Stimulated activated effector memory CD8-positive, alpha-beta T cell treated with anti-CD3 and anti-CD28 coated beads, Interleukin-12 subunit alpha, Interleukin-12 subunit beta, amount 100 ng/mL, for 72 hours (primary cell): ENCODE measurements around the gene MAP4K4.

Experiments used
- ATAC-seq: fragments of 150-1000 bp; cut with Tn5 transposase; 2 replicates; pipeline ENCODE4 v1.10.0; 2021
- DNase-seq, 2 donors: peaks; one replicate each; pipeline ENCODE4 v3.0.0; 2021 to 2022; ENCODE audit warnings: low spot score in 2 of 2
- H3K27ac Mint-ChIP-seq: one replicate; pipeline ENCODE4 v1.8.0; 2022; ENCODE audit warnings: mild to moderate bottlenecking, mixed read lengths
- H3K36me3 Mint-ChIP-seq: one replicate; pipeline ENCODE4 v1.8.0; 2022; ENCODE audit warnings: mild to moderate bottlenecking, mixed read lengths
- H3K4me1 Mint-ChIP-seq: one replicate; pipeline ENCODE4 v1.8.0; 2022; ENCODE audit warnings: mixed read lengths
- H3K4me3 Mint-ChIP-seq: one replicate; pipeline ENCODE4 v1.8.0; 2022; ENCODE audit warnings: mild to moderate bottlenecking, mixed read lengths
- H3K9me3 Mint-ChIP-seq: one replicate; pipeline ENCODE4 v1.8.0; 2022; ENCODE audit warnings: mixed read lengths

The MAP4K4 gene

DNA sequence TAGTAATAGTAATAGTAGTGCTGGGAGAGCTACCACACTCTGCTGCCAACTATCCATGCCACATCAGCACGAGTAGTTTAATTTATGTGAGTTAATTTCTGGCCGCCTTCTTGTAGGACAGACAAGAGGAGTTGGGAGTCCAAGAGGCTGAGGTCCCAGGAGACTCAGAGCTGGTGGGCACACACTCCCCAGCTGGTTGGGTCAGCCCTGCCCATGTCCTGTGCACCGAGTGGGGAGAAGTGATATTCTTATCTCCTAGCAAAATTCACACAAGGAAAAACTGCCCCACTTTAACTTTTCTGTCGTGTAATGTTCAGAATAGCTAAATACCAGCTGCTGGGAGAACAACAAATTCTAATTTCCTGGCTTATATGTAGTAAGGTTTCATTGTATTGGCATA, 15.2 kb upstream of the MAP4K4 start:
- DNase-seq (no peak), ATAC-seq (no peak)

DNA sequence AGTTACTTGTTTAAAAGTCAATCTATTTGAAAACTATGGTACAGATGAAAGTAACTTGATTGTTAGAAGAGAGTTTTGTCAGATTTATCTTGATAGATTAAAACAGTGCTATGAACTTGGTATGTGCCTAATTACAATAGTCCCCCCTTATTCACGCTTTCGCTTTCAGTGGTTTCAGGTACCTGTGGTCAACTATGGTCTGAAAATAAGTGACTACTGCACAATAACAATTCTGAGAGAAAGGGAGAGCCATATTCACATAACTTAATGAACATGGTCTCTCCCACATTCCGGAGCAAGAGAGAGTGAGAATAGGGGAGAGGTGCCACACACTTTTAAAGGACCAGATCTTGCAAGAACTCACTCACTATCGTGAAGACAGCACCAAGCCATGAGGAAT, 13.2 kb upstream of the MAP4K4 start:
- Mint-ChIP-seq H3K4me1 (no peaks in the 10 kb centered on the region), H3K4me3 (no peak overlapping the region), H3K36me3 (no peaks in the 10 kb centered on the region), H3K9me3 (no peaks in the 10 kb centered on the region), H3K27ac (no peak overlapping the region)
- ATAC-seq (no peak), DNase-seq (no peak)

More for the DNA sequence above, 15.2 kb upstream of the MAP4K4 start:
- no peak overlapping the region for H3K4me3 Mint-ChIP-seq
- no peaks in the 10 kb centered on the region for H3K9me3 Mint-ChIP-seq
- no peak overlapping the region for H3K27ac Mint-ChIP-seq
- no peaks in the 10 kb centered on the region for H3K4me1 Mint-ChIP-seq
- no peaks in the 10 kb centered on the region for H3K36me3 Mint-ChIP-seq

DNA sequence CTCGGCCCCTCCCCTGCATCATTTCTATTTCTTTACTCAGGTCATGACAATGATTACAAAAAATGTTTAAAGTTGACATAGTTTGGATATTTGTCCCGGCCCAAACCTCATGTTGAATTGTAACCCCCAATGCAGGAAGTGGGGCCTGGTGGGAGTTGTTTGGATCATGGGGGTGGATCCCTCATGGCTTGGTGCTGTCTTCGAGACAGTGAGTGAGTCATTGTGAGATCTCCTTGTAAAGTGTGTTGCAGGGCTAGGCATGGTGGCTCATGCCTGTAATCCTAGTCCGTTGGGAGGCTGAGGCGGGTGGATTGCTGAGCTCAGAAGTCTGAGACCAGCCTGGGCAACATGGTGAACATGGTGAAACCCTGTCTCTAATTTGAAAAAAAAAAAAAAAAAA, 9.2 kb upstream of the MAP4K4 start:
- H3K4me3 Mint-ChIP-seq, result no peak overlapping the region
- H3K36me3 Mint-ChIP-seq, result no peaks in the 10 kb centered on the region
- no peak overlapping the region for H3K27ac Mint-ChIP-seq
- peaks cover 6% of the 10 kb centered on the region for H3K4me1 Mint-ChIP-seq
- H3K9me3 Mint-ChIP-seq, result no peaks in the 10 kb centered on the region
- no peak for ATAC-seq
- DNase-seq, result no peak

DNA sequence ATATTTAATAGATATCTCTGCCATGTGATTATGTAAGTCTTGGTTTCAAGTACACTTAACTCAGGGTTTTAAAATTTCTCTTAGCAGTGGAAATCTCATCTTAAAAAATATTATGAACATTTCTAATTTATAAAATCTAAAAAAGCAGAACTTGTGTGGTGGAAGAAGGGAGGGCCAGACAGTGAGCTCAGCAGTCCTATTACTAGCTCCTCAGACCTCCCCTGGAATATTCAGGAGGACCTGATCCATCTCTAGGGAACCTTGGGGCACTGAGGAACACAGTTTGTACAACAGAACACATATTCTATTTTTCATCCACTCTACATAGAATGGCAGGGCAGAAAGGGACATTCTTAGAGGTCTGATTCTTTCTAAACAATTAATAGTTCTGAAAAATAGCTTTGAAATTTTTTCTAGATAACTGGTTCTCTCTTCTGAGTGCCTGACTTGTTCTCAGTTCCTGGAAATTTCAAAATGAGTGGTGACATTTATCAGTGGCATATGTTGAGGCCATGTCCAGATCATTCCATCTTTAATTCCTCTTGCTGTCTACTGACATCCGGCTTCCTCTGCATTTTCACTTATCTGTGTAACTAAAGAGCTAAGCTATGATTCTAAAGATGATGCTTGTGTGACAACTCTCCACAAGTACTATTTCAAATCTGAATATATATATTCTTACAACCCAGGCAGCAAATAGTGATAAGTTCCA, 8.2 kb upstream of the MAP4K4 start:
- DNase-seq, result no peak

DNA sequence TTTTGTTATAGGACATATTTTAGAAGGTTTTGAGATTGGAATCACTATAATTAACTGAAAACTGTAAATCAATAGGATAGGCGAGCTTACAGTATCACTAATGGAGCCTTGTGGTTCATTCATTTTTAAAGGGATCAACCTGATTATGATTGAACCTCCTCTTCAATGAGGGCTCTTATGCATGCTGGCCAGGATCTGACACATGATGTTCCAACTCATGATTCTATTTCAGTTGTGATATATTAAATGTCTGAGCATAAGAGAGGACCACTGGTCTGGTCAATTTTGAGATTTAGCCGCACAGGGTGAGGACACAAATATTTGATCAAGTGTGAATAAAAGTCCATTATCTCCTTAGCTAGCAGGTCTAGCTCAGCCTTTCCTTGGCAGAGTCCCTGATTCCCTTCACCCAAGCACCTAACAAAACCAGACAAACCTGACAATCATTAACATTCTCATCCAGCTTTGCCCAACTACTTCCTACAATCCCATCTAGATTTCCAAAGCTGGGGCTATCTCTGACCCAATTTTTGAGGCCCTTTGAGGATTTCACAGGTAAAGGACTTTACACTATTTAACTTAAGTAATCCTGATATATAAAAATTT, 6.9 kb upstream of the MAP4K4 start:
- Mint-ChIP-seq H3K36me3 (no peaks in the 10 kb centered on the region), H3K4me1 (peaks cover 6% of the 10 kb centered on the region), H3K27ac (no peak overlapping the region), H3K4me3 (no peak overlapping the region), H3K9me3 (no peaks in the 10 kb centered on the region)
- no peak for ATAC-seq
- DNase-seq, result no peak

More for the DNA sequence above, 8.2 kb upstream of the MAP4K4 start:
- Mint-ChIP-seq H3K36me3 (no peaks in the 10 kb centered on the region), H3K4me3 (no peak overlapping the region), H3K9me3 (no peaks in the 10 kb centered on the region), H3K4me1 (peaks cover 6% of the 10 kb centered on the region), H3K27ac (no peak overlapping the region)
- no peak for ATAC-seq

DNA sequence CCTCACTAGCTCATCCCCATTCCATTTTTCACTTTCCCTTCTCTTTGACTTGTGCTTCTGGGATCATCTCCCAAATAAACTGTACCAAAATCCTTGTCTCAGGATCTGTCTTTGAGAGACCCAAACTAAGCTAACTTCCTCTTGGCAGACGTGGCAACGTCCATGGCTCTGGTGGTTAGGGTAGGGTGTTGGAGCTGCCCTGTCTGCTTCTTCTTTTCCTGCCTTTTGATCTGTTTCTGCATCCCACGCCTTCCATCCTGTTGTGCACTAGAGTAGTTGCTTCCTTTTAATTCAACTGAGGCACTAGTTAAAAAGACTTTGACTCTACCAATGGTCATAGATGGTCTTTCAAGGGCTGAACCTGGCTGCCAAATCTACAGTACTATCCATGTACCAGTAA, 5.5 kb upstream of the MAP4K4 start:
- DNase-seq, result no peak
- no peaks in the 10 kb centered on the region for H3K36me3 Mint-ChIP-seq
- H3K4me1 Mint-ChIP-seq, result peaks cover 6% of the 10 kb centered on the region
- ATAC-seq, result no peak
- no peak overlapping the region for H3K4me3 Mint-ChIP-seq
- no peaks in the 10 kb centered on the region for H3K9me3 Mint-ChIP-seq
- H3K27ac Mint-ChIP-seq, result no peak overlapping the region

DNA sequence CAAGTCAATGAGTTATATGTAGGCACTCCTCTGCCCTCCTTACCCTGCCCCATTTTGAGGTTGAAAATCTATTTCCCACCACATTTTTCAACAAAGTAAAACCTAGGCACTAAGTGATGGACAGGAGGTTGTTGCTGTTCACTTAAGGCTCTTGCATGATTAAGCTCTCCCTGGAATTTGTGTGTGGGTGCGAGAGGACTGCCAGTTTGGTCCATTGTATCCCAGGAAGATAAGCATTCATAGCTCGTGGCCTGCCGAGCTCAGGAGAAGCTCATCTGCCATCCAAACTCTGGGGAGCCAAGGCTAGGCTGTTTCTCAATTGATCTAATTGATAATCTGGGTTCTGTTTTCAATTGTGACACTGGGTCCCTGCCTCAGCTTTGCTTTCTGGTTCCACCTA, 4.7 kb upstream of the MAP4K4 start:
- Mint-ChIP-seq H3K36me3 (no peaks in the 10 kb centered on the region), H3K27ac (no peak overlapping the region)
- no peak for ATAC-seq

DNA sequence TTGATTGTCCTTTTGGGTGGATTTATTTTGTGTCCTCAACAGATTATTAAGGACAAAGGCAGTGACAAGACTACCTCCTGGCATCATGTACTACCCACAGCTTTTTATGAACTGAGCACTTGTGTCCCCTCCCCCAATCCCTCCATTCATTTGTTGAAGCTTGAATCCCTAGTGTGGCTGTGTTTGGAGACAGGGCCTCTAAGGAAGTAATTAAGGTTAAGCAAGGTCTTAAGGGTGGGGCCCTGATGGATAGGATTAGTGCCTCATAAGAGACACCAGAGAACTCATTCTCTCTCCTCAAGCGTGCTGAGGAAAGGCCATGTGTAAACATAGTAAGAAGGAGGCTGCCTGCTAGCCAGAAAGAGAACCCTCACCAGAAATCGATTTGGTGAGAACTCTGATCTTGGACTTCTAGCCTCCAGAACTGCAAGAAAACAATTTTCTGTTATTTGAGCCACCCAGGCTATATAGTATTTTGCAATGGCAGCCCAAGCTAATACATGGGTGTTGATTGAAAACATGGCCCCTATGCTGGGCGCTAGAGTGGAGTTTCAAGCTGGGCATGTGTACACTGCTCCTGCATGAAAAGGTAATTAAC, 3.4 kb upstream of the MAP4K4 start:
- ATAC-seq, result no peak
- Mint-ChIP-seq H3K4me3 (no peak overlapping the region), H3K4me1 (peaks cover 6% of the 10 kb centered on the region), H3K36me3 (no peaks in the 10 kb centered on the region), H3K27ac (no peak overlapping the region), H3K9me3 (no peaks in the 10 kb centered on the region)
- no peak for DNase-seq

More for the DNA sequence above, 4.7 kb upstream of the MAP4K4 start:
- Mint-ChIP-seq H3K9me3 (no peaks in the 10 kb centered on the region), H3K4me3 (no peak overlapping the region), H3K4me1 (peaks cover 6% of the 10 kb centered on the region)
- no peak for DNase-seq

DNA sequence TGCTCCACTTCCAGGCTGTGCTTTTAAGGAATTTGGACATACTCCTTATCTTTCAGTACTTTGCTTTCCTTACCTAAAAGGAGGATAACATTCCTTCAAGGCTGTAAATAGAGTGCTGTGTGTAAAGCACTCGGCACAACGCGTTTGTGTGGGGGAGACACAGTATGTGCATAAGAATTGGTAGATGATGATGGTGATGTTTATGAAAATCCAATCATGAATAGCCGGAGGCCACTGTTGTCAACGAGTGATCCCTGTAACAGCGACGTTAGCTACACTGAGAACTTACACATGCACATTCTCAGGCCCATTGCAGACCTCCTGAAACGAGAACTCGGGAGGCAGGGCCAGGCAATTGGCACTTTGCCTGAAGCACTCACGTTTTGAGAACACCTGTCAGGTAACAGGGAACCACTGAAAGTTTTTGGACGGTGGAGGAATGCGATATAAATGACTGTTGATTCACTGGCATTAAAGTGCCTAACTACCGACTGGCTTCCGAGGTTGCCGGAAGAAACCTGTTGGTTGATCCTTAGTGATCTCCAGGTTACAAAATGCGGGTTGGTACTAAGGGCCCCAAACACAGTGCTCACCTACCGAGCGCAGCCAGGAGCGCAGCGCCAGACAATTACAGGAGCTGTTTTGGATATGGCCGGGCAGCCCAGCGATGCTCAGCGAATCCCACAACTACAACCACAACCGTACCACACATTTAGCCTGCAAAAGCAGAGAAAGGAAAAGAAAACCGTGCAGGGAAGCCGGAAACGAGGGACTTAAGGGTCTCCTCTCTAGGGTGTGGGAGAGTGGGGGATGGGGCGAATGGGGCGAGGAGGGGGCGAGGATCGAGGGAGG, 1.0 kb upstream of the MAP4K4 start:
- H3K36me3 Mint-ChIP-seq, result no peaks in the 10 kb centered on the region
- no peak overlapping the region for H3K4me3 Mint-ChIP-seq
- no peaks in the 10 kb centered on the region for H3K9me3 Mint-ChIP-seq
- H3K27ac Mint-ChIP-seq, result peak overlapping the region; percentile 53
- no peak for ATAC-seq
- peaks cover 17% of the 10 kb centered on the region for H3K4me1 Mint-ChIP-seq
- no peak for DNase-seq

DNA sequence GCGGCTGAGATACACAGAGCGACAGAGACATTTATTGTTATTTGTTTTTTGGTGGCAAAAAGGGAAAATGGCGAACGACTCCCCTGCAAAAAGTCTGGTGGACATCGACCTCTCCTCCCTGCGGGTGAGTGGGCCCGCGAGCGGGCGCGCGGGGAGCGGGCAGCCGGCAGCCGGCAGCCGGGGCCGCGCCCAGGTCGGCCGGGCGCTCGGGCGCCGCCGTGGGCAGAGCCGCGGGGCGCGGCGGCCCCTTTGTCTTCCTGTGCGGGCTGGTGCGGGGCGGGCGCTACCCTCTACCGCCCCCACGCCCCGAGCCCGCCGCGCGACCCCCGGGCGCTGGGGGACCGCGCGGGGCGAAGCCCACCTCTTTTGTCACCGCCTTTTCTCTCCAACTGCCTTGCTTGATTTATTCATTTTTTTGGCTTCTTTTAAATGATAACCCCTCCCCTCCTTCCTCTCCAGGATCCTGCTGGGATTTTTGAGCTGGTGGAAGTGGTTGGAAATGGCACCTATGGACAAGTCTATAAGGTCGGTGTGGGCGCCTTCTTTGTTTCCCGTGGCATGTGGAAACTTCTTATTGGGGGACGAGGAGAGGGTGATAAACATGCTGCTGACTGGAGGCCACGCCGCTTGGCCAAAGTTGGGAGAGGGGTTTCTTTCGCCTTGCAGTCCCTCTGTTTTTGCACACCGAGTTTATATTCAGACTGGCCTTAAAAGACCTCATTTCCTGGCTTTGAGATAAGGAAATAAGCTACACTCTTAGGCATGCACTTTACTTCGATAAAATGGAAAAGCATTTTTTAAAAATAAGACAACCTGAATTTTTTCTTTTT, 722 bp downstream of the MAP4K4 start:
- Mint-ChIP-seq H3K27ac (no peak overlapping the region), H3K4me3 (no peak overlapping the region), H3K4me1 (peaks cover 23% of the 10 kb centered on the region), H3K9me3 (peaks cover 4% of the 10 kb centered on the region), H3K36me3 (peaks cover 12% of the 10 kb centered on the region)
- DNase-seq, result peak in 1 of 2 donors; percentile 64
- peak; percentile 54 for ATAC-seq

DNA sequence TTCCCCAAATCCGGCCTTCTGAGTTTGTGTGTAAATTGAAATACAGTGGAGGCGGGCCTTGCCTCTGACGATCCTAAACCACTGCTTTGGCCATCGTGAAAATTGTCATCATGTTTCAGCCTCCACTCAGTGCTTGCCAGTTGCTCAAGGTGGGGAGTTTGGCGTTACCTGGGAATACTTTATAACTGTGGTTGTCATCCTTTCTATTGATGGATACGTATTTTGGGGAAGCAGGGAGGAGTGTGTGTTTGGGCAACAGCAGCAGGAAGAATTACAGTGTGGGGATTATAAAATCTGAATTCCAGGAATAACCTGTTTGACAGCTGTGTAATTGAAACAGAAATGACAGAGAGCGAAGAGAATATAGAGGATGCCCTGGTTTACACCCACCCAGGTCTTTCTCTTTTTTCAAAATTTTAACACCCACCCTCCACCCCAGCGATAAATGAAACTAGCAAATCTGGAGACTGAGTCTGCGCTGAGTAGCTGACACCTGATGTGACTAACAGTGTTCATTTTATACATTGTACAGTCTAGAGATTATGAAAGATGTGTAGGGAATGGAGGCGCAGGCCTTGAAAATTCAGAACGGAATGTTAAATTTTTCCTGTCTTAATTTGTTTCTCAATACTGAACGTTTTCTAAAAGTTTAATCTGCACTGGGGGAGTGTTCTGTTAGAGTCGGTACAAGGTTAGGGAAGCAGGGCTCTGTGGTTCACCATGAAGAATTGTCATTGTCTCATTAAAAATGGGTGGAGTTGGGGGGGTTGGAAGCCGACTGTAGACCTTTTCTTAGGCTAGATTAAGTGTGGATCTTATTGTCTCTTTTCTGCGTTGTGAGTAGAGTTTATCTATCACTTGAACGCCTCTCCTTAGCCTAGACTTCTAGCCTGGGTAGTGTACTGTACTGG, 1.6 kb downstream of the MAP4K4 start:
- Mint-ChIP-seq H3K27ac (no peak overlapping the region), H3K4me1 (peaks cover 32% of the 10 kb centered on the region), H3K4me3 (no peak overlapping the region), H3K9me3 (peaks cover 4% of the 10 kb centered on the region), H3K36me3 (peaks cover 18% of the 10 kb centered on the region)
- ATAC-seq (peak; percentile 61), DNase-seq (no peak)

DNA sequence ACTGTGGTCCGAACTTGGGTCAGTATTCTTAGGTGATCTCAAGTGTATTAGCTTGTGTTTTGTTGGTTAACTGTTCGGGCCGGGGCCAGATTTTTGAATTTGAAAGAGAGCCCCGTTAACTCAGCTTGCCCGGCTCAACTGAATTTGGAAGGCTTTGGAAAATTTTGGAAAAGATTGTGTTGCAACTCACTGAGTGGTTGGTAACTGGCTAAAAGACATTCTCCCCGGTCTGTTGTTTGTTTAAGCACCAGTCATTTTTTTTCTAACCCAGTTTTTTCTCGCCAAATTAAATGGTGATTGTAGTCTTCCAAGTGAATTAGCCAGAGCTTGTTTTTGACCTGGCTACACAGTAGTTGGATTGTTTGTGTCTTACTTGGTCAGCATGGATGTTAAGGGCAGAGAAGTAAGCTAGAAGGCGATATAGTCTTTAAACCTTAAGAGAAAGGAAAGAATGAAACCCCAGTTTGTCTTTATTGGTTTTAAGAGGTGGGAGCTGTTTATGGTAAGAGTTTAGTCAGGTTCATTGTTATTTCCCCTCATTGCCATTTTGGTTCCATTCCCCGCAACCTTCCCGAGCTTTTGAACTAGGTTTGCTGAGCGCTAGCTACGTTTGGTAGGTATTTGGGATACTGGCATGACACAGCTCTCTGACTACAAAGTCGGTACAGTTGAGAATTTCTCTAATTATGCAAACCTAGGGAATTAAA, 2.4 kb downstream of the MAP4K4 start:
- H3K4me1 Mint-ChIP-seq, result peaks cover 40% of the 10 kb centered on the region
- H3K4me3 Mint-ChIP-seq, result no peak overlapping the region
- no peak overlapping the region for H3K27ac Mint-ChIP-seq
- H3K9me3 Mint-ChIP-seq, result peaks cover 4% of the 10 kb centered on the region
- H3K36me3 Mint-ChIP-seq, result peaks cover 18% of the 10 kb centered on the region
- DNase-seq (no peak), ATAC-seq (no peak)

DNA sequence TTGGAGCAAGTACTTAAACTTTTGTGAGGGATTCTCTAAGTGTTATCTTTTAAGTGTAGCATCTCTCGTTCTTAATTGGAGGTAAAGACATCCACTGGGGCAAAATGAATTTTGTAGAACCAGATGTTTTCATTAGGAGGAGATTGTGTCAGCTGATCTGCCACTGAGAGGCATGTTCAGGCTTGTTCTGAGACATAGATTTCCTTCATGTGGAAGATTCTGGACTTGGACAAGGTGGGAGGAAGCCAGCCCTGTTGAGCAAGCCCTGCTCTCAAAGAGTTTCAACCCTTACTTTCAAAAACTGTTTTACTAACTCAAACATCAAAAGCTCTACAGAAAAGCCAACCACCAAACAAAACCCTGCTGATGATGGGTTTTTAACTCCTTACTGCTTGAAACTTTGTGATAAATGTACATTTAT, 6.5 kb downstream of the MAP4K4 start:
- ATAC-seq (no peak), DNase-seq (no peak)
- peaks cover 18% of the 10 kb centered on the region for H3K36me3 Mint-ChIP-seq

More for the DNA sequence above, 6.5 kb downstream of the MAP4K4 start:
- Mint-ChIP-seq H3K27ac (peak overlapping the region; percentile 89), H3K4me1 (peaks cover 72% of the 10 kb centered on the region), H3K4me3 (peak overlapping the region; percentile 65), H3K9me3 (peaks cover 4% of the 10 kb centered on the region)
